ENCODE data around the gene HNRNPM.

DNA sequence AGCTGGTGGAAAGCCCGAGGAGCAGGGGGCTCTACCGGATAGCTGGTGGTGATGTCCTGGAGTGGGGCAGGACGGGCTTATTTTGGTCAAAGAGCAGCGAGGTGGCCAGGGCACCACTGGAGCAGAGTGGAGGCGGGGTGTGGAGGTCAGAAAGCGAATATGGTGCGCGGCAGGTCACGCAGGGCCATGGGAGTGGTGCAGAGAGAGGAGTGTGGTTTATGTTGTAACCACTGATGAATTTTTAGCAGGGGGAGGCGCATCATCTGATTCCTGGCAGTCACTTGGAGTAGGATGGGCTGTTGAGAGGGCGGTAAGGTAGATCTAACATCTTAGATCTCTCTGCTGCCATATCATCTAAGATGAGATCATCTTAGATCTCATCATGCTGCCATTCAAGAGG, 70.5 kb downstream of the HNRNPM start:
- TF ChIP-seq CTCF (IDR thresholded peaks at IDR 0.05) (no peak), POLR2A (IDR thresholded peaks at IDR 0.05) (no peak)
